Cardiac fibroblast (primary cell): ENCODE measurements around the gene SCCPDH.

Experiments
- DNase-seq, 2 donors: peaks; one replicate each; pipeline versions ENCODE4 v3.0.0 to v3.0.0-alpha.2; 2010; ENCODE audit warnings: low read depth in 2 of 2
- H3K4me3 ChIP-seq, 2 donors: replicated peaks in 1 of 2; 1 replicate in 1 of 2; 2 replicates in 1 of 2; pipeline ENCODE4 v1.5.1; 2011; ENCODE audit warnings: low read depth in 2 of 2, low read length in 2 of 2, mild to moderate bottlenecking in 2 of 2, moderate library complexity in 1 of 2
- TF ChIP-seq, protein P1 (sequence below): IDR thresholded peaks from one replicate; pipeline ENCODE4 v1.5.1; 2011; ENCODE audit warnings: low read depth, mild to moderate bottlenecking, low read length, inconsistent platforms

Gene SCCPDH

DNA sequence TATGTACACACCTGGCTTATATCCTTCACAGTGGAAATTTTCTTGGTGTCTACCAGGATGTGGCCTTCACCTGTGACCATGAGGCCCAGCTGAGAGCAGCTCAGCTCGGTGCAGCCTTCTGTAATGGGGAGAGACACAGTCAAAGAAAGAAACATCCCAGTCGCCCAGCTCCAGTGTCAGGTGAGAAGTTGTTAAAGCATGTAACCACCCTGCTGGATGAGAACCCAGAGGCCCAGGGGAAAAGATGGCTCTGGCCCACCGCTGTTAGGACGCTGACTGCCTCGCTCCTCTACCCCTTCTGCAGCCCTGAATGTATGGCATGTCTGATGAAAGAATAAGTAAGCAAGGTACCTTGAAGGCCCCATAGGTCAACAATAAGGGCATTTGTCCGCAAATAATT, 52.7 kb downstream of the SCCPDH start:
- TF ChIP-seq, protein P1, sequence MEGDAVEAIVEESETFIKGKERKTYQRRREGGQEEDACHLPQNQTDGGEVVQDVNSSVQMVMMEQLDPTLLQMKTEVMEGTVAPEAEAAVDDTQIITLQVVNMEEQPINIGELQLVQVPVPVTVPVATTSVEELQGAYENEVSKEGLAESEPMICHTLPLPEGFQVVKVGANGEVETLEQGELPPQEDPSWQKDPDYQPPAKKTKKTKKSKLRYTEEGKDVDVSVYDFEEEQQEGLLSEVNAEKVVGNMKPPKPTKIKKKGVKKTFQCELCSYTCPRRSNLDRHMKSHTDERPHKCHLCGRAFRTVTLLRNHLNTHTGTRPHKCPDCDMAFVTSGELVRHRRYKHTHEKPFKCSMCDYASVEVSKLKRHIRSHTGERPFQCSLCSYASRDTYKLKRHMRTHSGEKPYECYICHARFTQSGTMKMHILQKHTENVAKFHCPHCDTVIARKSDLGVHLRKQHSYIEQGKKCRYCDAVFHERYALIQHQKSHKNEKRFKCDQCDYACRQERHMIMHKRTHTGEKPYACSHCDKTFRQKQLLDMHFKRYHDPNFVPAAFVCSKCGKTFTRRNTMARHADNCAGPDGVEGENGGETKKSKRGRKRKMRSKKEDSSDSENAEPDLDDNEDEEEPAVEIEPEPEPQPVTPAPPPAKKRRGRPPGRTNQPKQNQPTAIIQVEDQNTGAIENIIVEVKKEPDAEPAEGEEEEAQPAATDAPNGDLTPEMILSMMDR = no peak
- H3K4me3 ChIP-seq = no peak overlapping the region
- DNase-seq = no peak

DNA sequence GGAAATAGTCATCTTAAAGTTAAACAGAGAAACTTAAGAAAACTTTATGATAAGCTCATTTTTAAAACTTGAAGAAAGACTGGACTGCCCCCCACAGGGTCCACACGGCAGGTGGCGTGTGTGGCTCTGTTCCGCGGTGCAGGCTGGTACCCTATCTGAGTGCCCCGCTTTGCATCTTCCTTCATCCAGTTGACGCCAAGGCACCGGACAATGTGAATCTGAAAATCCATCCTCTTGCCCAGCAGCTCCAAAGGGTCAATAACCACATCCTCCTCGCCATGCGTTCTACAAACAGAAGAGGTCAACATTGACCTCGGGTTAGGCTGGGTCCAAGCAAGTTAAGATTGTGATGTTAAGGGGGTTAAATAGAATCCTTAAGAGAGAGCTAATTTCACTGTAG, 54.5 kb downstream of the SCCPDH start:
- DNase-seq = no peak
- TF ChIP-seq, protein P1 = no peak
- H3K4me3 ChIP-seq = no peak overlapping the region

DNA sequence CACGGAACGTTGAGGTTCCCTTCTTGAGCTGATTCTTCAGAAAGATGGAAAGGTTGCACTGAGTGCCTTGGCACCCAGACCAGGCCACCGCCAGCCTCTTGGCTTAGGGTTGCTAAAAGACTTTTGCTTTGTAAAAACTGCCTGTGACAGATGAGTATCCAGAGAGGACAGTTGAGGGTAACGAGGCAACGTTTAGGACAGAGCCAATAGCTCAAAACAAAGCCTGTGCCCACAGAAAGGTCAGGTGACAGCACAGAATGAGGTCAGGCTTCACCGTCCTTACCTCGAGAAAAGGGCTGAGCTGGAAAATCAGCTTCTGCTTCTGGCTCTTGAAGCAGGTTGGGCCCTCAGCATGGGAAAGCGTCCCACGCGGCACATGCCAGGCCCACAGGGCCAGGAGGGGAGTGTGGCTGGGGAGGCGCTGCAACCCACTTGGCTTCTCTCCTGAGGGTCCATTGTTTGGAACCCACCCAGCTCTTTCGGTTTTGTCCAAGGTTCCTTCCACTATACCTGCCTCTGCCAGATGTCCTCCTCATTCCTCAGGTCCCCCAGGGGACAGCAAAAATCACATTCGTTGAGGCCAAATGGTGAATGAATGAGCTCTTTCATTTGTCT, 55.5 kb downstream of the SCCPDH start:
- H3K4me3 ChIP-seq = no peak overlapping the region
- DNase-seq = no peak
- TF ChIP-seq, protein P1 = no peak

DNA sequence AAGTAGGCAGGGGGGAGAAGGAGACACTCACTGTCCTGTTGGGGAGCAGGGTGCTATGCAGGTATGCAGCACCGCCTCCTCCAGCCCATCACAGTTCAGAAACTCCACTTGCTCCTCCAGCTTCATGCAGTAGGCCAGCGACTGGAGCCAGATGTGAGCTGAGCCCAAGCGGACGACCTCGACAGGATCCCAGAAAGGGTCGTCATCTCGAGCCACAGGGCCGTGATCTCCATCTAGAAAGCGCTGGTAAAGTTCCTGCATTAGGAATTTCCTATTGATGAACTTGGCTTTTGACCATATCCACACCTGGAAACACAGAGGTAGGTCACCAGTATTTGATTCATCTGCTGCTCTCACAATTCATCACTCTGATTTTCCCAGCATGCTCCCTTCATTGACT, 56.1 kb downstream of the SCCPDH start:
- no peak for DNase-seq
- H3K4me3 ChIP-seq = no peak overlapping the region
- TF ChIP-seq, protein P1 = no peak

DNA sequence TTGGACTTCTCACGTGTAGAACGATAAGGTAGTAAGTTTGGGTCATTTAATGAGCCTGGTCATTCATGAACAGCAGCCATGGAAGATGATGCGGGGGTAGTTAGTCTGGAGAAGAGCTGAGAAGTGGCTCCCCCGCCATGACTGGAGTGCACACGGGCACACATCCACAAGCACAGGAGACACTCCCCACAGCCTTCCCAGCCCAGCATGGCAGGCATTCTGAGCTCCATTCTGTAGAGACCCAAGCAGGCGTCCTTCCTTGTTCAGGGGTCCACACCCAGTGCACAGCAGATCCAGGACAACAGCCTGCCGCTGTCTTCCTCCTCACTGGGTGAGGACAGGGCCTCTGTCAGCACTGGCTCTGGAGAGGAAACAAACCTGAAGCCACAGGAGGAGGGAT, 57.0 kb downstream of the SCCPDH start:
- H3K4me3 ChIP-seq = no peak overlapping the region
- TF ChIP-seq, protein P1 = no peak
- no peak for DNase-seq

DNA sequence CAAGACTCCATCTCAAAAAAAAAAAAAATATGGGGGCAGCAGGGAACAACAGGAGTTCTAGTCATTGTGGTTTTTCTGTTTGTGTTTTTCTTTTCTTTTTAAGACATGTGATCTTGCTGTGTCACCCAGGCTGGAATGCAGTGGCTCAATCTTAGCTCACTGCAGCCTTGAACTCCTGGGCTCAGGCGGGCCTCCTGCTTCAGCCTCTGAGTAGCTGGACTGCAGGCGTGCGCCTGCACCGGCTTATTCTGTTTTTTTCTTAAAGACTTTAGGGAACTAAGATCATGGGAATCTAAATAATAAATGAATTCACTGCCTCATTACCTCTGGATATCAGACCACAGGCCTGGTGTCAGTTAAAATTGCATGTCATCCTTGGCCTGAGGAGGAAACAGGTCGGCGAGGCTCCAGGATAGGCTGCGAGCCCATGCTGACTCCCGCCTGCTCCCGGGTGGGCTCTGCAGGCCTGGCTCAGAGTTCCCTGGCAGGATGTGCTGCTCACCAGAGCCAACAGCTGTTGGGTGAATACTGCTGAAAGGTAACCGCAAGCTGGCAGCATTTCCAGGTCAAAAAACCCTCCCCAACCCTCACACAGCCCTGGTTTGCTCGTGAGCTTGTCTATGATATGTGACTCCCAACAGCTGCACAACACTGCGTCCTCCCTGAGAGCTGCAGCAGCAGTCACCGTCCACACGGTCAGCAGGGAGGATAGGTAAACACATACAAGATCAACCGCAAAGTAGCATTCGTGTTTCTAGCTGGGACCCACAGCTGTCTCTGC, 58.1 kb downstream of the SCCPDH start:
- TF ChIP-seq, protein P1 = no peak
- DNase-seq = peak; percentile 88 to 90
- H3K4me3 ChIP-seq = no peak overlapping the region
